Anterior cingulate cortex (tissue), 58 donors: ENCODE measurements around the gene ZNF331.

Source experiments
- DNase-seq, 58 donors: peaks; one replicate each; lab custom pipeline; 2025; lab: John Stamatoyannopoulos, UW

Gene ZNF331

GRCh38 chr19:53624771-53625545, 87.0 kb downstream of the ZNF331 start:
- DNase-seq = no peak

GRCh38 chr19:53626486-53626885, 88.5 kb downstream of the ZNF331 start:
- no peak for DNase-seq

GRCh38 chr19:53626976-53627375, 89.0 kb downstream of the ZNF331 start:
- DNase-seq = no peak
